GM12872 (cell line): Measurements from ENCODE around the gene B9D1.

Experiments used
- CTCF ChIP-seq: IDR thresholded peaks from 3 replicates; pipeline ENCODE4 v1.5.1; 2011; ENCODE audit warnings: low read depth, mild to moderate bottlenecking, low read length, moderate library complexity; ENCODE audit not compliant: insufficient read depth

Gene B9D1

GRCh38 chr17:19325542-19325941, 37.0 kb downstream of the B9D1 start:
- no peak for TF ChIP-seq CTCF

GRCh38 chr17:19322861-19323260, 39.7 kb downstream of the B9D1 start:
- no peak for TF ChIP-seq CTCF

- TF ChIP-seq CTCF = no peak
These were observed 40.4 kb downstream of the B9D1 start for GRCh38 chr17:19322129-19322505.

- TF ChIP-seq CTCF = peak; percentile 27; the same call in 2 of the 3 replicates
These were observed 40.9 kb downstream of the B9D1 start for GRCh38 chr17:19321481-19322128.

GRCh38 chr17:19320876-19321275, 41.6 kb downstream of the B9D1 start:
- no peak for TF ChIP-seq CTCF

GRCh38 chr17:19319771-19320505, 42.6 kb downstream of the B9D1 start:
- no peak for TF ChIP-seq CTCF

DNA sequence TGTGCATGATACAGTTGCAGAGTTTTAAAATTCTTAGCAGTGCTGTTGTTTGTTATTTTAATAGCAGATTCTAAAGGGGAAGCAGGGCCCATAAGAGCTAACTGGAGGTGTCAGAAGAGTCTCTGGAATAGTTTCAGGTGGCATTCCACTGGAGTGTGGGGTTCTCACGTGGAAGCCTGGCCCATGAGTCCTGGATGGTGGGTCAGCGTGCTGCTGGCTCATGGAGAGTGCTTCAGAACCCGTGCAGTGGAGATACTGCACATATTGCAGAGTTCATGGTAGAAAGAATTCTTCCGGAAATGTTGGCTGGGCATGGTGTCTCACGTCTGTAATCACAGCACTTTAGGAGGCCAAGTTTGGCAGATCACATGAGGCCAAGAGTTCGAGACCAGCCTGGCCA, 43.9 kb downstream of the B9D1 start:
- TF ChIP-seq CTCF = no peak
